Measurements from ENCODE around the gene TRMT2A.
A peak's percentile ranks its signal among the peaks of the same experiment; 100 is the strongest.

TRMT2A gene

GRCh38 chr22:20112623-20113511, 4.2 kb downstream of the TRMT2A start:
- H3K9me3 Mint-ChIP-seq, result no peaks in the 10 kb centered on the region
- no peak overlapping the region for H3K27ac Mint-ChIP-seq
- no peak overlapping the region for H3K4me3 Mint-ChIP-seq
- no peak for DNase-seq (ENCODE audit: low spot score)
- peaks cover 30% of the 10 kb centered on the region for H3K36me3 Mint-ChIP-seq (ENCODE audit: low read depth)
- no peaks in the 10 kb centered on the region for H3K27me3 Mint-ChIP-seq (ENCODE audit: low read depth)
- peaks cover 7% of the 10 kb centered on the region for H3K4me1 Mint-ChIP-seq (ENCODE audit: low read depth)

GRCh38 chr22:20111689-20112622, 5.1 kb downstream of the TRMT2A start:
- Mint-ChIP-seq H3K4me3 (no peak overlapping the region), H3K9me3 (no peaks in the 10 kb centered on the region), H3K27me3 (ENCODE audit: low read depth) (no peaks in the 10 kb centered on the region), H3K36me3 (ENCODE audit: low read depth) (peaks cover 38% of the 10 kb centered on the region), H3K27ac (peak overlapping the region; percentile 82), H3K4me1 (ENCODE audit: low read depth) (peaks cover 7% of the 10 kb centered on the region)
- no peak for DNase-seq (ENCODE audit: low spot score)

GRCh38 chr22:20111045-20111688, 5.9 kb downstream of the TRMT2A start:
- H3K4me1 Mint-ChIP-seq (ENCODE audit: low read depth), result peaks cover 7% of the 10 kb centered on the region
- peak; percentile 36 for DNase-seq (ENCODE audit: low spot score)
- peak overlapping the region; percentile 65 for H3K27ac Mint-ChIP-seq
- H3K36me3 Mint-ChIP-seq (ENCODE audit: low read depth), result peaks cover 39% of the 10 kb centered on the region
- H3K4me3 Mint-ChIP-seq, result no peak overlapping the region
- no peaks in the 10 kb centered on the region for H3K27me3 Mint-ChIP-seq (ENCODE audit: low read depth)
- H3K9me3 Mint-ChIP-seq, result no peaks in the 10 kb centered on the region

- H3K4me3 Mint-ChIP-seq, result no peak overlapping the region
These were observed 6.6 kb downstream of the TRMT2A start for GRCh38 chr22:20110359-20110985.

GRCh38 chr22:20109411-20110358, 7.3 kb downstream of the TRMT2A start:
- Mint-ChIP-seq H3K4me3 (no peak overlapping the region), H3K36me3 (ENCODE audit: low read depth) (peaks cover 38% of the 10 kb centered on the region), H3K27me3 (ENCODE audit: low read depth) (no peaks in the 10 kb centered on the region), H3K27ac (no peak overlapping the region), H3K4me1 (ENCODE audit: low read depth) (peaks cover 4% of the 10 kb centered on the region), H3K9me3 (no peaks in the 10 kb centered on the region)
- no peak for DNase-seq (ENCODE audit: low spot score)

More at GRCh38 chr22:20110359-20110985, 6.6 kb downstream of the TRMT2A start:
- Mint-ChIP-seq H3K9me3 (no peaks in the 10 kb centered on the region), H3K36me3 (ENCODE audit: low read depth) (peaks cover 39% of the 10 kb centered on the region), H3K4me1 (ENCODE audit: low read depth) (peaks cover 7% of the 10 kb centered on the region), H3K27ac (peak overlapping the region; percentile 65), H3K27me3 (ENCODE audit: low read depth) (no peaks in the 10 kb centered on the region)
- no peak for DNase-seq (ENCODE audit: low spot score)

GRCh38 chr22:20108757-20109230, 8.2 kb downstream of the TRMT2A start:
- no peak overlapping the region for H3K27ac Mint-ChIP-seq
- H3K4me3 Mint-ChIP-seq, result no peak overlapping the region
- peaks cover 32% of the 10 kb centered on the region for H3K36me3 Mint-ChIP-seq (ENCODE audit: low read depth)
- H3K4me1 Mint-ChIP-seq (ENCODE audit: low read depth), result peaks cover 4% of the 10 kb centered on the region
- no peaks in the 10 kb centered on the region for H3K27me3 Mint-ChIP-seq (ENCODE audit: low read depth)
- no peaks in the 10 kb centered on the region for H3K9me3 Mint-ChIP-seq
- no peak for DNase-seq (ENCODE audit: low spot score)

GRCh38 chr22:20107951-20108756, 8.9 kb downstream of the TRMT2A start:
- no peak for DNase-seq (ENCODE audit: low spot score)
- peaks cover 4% of the 10 kb centered on the region for H3K4me1 Mint-ChIP-seq (ENCODE audit: low read depth)
- H3K27ac Mint-ChIP-seq, result peak overlapping the region; percentile 47
- peaks cover 35% of the 10 kb centered on the region for H3K36me3 Mint-ChIP-seq (ENCODE audit: low read depth)
- no peak overlapping the region for H3K4me3 Mint-ChIP-seq
- H3K9me3 Mint-ChIP-seq, result no peaks in the 10 kb centered on the region
- no peaks in the 10 kb centered on the region for H3K27me3 Mint-ChIP-seq (ENCODE audit: low read depth)

- DNase-seq (ENCODE audit: low spot score), result no peak
- H3K36me3 Mint-ChIP-seq (ENCODE audit: low read depth), result peaks cover 37% of the 10 kb centered on the region
- no peak overlapping the region for H3K4me3 Mint-ChIP-seq
- peak overlapping the region; percentile 47 for H3K27ac Mint-ChIP-seq
- H3K4me1 Mint-ChIP-seq (ENCODE audit: low read depth), result peaks cover 6% of the 10 kb centered on the region
- H3K9me3 Mint-ChIP-seq, result no peaks in the 10 kb centered on the region
- no peaks in the 10 kb centered on the region for H3K27me3 Mint-ChIP-seq (ENCODE audit: low read depth)
These were observed 9.5 kb downstream of the TRMT2A start for GRCh38 chr22:20107471-20107901.

GRCh38 chr22:20106849-20107237, 10.2 kb downstream of the TRMT2A start:
- no peaks in the 10 kb centered on the region for H3K27me3 Mint-ChIP-seq (ENCODE audit: low read depth)
- DNase-seq (ENCODE audit: low spot score), result no peak
- H3K4me1 Mint-ChIP-seq (ENCODE audit: low read depth), result peaks cover 11% of the 10 kb centered on the region
- H3K4me3 Mint-ChIP-seq, result no peak overlapping the region
- H3K27ac Mint-ChIP-seq, result no peak overlapping the region
- H3K36me3 Mint-ChIP-seq (ENCODE audit: low read depth), result peaks cover 38% of the 10 kb centered on the region
- H3K9me3 Mint-ChIP-seq, result no peaks in the 10 kb centered on the region

GRCh38 chr22:20106205-20106848, 10.7 kb downstream of the TRMT2A start:
- peaks cover 38% of the 10 kb centered on the region for H3K36me3 Mint-ChIP-seq (ENCODE audit: low read depth)
- no peak for DNase-seq (ENCODE audit: low spot score)

GRCh38 chr22:20105456-20106204, 11.4 kb downstream of the TRMT2A start:
- no peaks in the 10 kb centered on the region for H3K27me3 Mint-ChIP-seq (ENCODE audit: low read depth)
- peaks cover 35% of the 10 kb centered on the region for H3K36me3 Mint-ChIP-seq (ENCODE audit: low read depth)
- peaks cover 14% of the 10 kb centered on the region for H3K4me1 Mint-ChIP-seq (ENCODE audit: low read depth)
- H3K27ac Mint-ChIP-seq, result no peak overlapping the region
- no peaks in the 10 kb centered on the region for H3K9me3 Mint-ChIP-seq
- DNase-seq (ENCODE audit: low spot score), result no peak
- no peak overlapping the region for H3K4me3 Mint-ChIP-seq

More at GRCh38 chr22:20106205-20106848, 10.7 kb downstream of the TRMT2A start:
- peaks cover 12% of the 10 kb centered on the region for H3K4me1 Mint-ChIP-seq (ENCODE audit: low read depth)
- H3K4me3 Mint-ChIP-seq, result no peak overlapping the region
- no peak overlapping the region for H3K27ac Mint-ChIP-seq
- no peaks in the 10 kb centered on the region for H3K27me3 Mint-ChIP-seq (ENCODE audit: low read depth)
- H3K9me3 Mint-ChIP-seq, result no peaks in the 10 kb centered on the region
